Neural progenitor cell (in vitro differentiated cells): ENCODE measurements around the gene YPEL4. TPM values are rescaled to one million over a fixed set of nuclear protein-coding genes. Genes with fewer than 3 reads are reported as not detected.

ENCODE experiments used
- DNase-seq: peaks from one replicate; pipeline ENCODE4 v3.0.0-alpha.2; 2016; ENCODE audit warnings: low spot score
- H2AFZ ChIP-seq: fragments of 200-600 bp; sonication (generic); replicated peaks from 2 replicates; pipeline ENCODE4 v1.6.1; 2016; ENCODE audit warnings: antibody characterized with exemption
- H3F3A ChIP-seq: fragments of 200-600 bp; sonication (generic); 2 replicates; pipeline ENCODE4 v1.6.1; 2016; ENCODE audit warnings: antibody characterized with exemption, low read depth
- H3K27ac ChIP-seq: fragments of 200-600 bp; sonication (generic); 2 replicates; pipeline ENCODE4 v1.5.1; 2016; ENCODE audit warnings: mild to moderate bottlenecking
- H3K27me3 ChIP-seq: fragments of 200-600 bp; sonication (generic); 2 replicates; pipeline ENCODE4 v1.6.1; 2016; ENCODE audit warnings: mild to moderate bottlenecking, moderate library complexity
- H3K36me3 ChIP-seq: fragments of 200-600 bp; sonication (generic); 2 replicates; pipeline ENCODE4 v1.5.1; 2016
- H3K4me1 ChIP-seq: fragments of 200-600 bp; sonication (generic); 2 replicates; pipeline ENCODE4 v1.6.1; 2016; ENCODE audit warnings: mixed run types
- H3K4me2 ChIP-seq: fragments of 200-600 bp; sonication (generic); 2 replicates; pipeline ENCODE4 v1.6.1; 2016
- H3K4me3 ChIP-seq: fragments of 200-600 bp; sonication (generic); 2 replicates; pipeline ENCODE4 v1.5.1; 2016
- H3K79me2 ChIP-seq: fragments of 200-600 bp; sonication (generic); 2 replicates; pipeline ENCODE4 v1.6.1; 2016; ENCODE audit warnings: low read depth
- H3K9ac ChIP-seq: fragments of 200-600 bp; sonication (generic); 2 replicates; pipeline ENCODE4 v1.6.1; 2016
- H3K9me3 ChIP-seq: fragments of 200-600 bp; sonication (generic); 2 replicates; pipeline ENCODE4 v1.5.1; 2016; ENCODE audit warnings: low read depth
- H4K20me1 ChIP-seq: fragments of 200-600 bp; sonication (generic); 2 replicates; pipeline ENCODE4 v1.6.1; 2016; ENCODE audit warnings: low read depth
- H3K27ac Mint-ChIP-seq: 3 replicates; pipeline ENCODE4 v1.8.0; 2021; ENCODE audit warnings: mixed read lengths
- H3K27me3 Mint-ChIP-seq: 2 replicates; pipeline ENCODE4 v1.8.0; 2022; ENCODE audit warnings: low read depth, mild to moderate bottlenecking, inconsistent platforms, moderate library complexity, mixed read lengths; ENCODE audit not compliant: insufficient read depth
- H3K36me3 Mint-ChIP-seq: 3 replicates; pipeline ENCODE4 v1.8.0; 2021; ENCODE audit warnings: mixed read lengths
- H3K4me1 Mint-ChIP-seq: 3 replicates; pipeline ENCODE4 v1.8.0; 2021; ENCODE audit warnings: mixed read lengths
- H3K4me3 Mint-ChIP-seq: 3 replicates; pipeline ENCODE4 v1.8.0; 2021; ENCODE audit warnings: mild to moderate bottlenecking, moderate library complexity, mixed read lengths
- H3K9me3 Mint-ChIP-seq: 3 replicates; pipeline ENCODE4 v1.8.0; 2020; ENCODE audit warnings: mixed read lengths
- CTCF ChIP-seq: fragments of 200-600 bp; sonication (generic); IDR thresholded peaks from 2 replicates; pipeline ENCODE4 v1.5.1; 2017; ENCODE audit warnings: antibody characterized with exemption, mild to moderate bottlenecking
- EZH2 ChIP-seq: fragments of 200-600 bp; sonication (generic); IDR thresholded peaks from 2 replicates; pipeline ENCODE4 v1.6.1; 2017; ENCODE audit warnings: antibody characterized with exemption, mild to moderate bottlenecking, moderate library complexity
- EZH2phosphoT487 ChIP-seq: fragments of 200-600 bp; sonication (generic); IDR thresholded peaks from 2 replicates; pipeline ENCODE4 v1.6.1; 2017; ENCODE audit warnings: antibody characterized with exemption
- total RNA-seq: library from RNA; depleted of rRNA; stranded (reverse); fragments of >200 nt; gene quantifications from 2 replicates; pipeline ENCODE4 v1.2.3, GENCODE V29; 2015; ENCODE audit warnings: low replicate concordance

Gene YPEL4
- total RNA-seq, 1 donor from 2014 or later, result not detected

DNA sequence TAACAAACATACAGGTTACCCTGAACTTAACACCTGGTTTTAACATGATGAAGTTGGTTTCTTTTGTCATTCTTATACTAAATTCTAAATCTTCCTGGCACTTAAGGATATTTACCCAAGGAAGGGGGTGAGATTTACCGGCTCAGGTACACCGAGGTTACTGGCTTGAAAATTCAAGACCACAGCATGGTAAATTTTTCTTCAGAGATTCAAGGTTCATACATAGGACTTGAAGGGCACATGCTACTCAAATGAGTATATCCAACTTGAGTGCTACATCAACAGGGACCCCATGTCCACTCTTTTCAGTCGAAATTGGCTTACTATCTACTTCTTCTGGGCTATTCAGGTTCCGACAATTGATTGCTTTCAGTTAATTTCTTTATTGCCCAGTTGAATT lies 39.5 kb downstream of the YPEL4 start:
- DNase-seq, result no peak
- Histone ChIP-seq H3K79me2 (no peaks in the 10 kb centered on the region), H3K4me2 (no peak overlapping the region), H3K9ac (no peak overlapping the region), H3F3A (no peaks in the 10 kb centered on the region), H3K4me1 (no peaks in the 10 kb centered on the region), H3K27me3 (no peaks in the 10 kb centered on the region), H3K27ac (no peak overlapping the region), H3K4me3 (no peak overlapping the region), H4K20me1 (no peaks in the 10 kb centered on the region), H3K36me3 (peaks cover 3% of the 10 kb centered on the region), H3K9me3 (no peaks in the 10 kb centered on the region), H2AFZ (no peak overlapping the region)
- Mint-ChIP-seq H3K4me3 (no peak overlapping the region), H3K27me3 (no peaks in the 10 kb centered on the region), H3K36me3 (peaks cover 38% of the 10 kb centered on the region), H3K27ac (no peak overlapping the region), H3K9me3 (no peaks in the 10 kb centered on the region), H3K4me1 (no peaks in the 10 kb centered on the region)
- TF ChIP-seq EZH2 (no peak), CTCF (no peak), EZH2phosphoT487 (no peak)

DNA sequence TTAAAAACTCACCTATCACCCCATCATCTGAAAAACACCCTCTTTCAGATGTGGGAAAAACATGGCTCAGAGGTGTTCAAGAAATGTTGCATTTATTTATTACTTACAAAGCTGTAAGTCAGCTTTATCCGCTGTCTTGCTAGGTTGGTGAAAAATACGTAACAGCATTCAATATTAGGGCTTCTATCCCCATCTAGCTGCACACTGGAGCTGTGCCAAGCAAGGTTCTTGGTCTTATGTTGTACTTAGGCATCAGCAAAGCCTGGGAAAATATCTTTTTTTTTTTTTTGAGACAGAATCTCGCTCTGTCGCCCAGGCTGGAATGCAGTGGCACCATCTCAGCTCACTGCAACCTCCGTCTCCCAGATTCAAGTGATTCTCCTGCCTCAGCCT lies 44.7 kb downstream of the YPEL4 start:
- Histone ChIP-seq H3F3A (no peaks in the 10 kb centered on the region), H3K9me3 (no peaks in the 10 kb centered on the region), H3K36me3 (peaks cover 3% of the 10 kb centered on the region), H2AFZ (no peak overlapping the region), H3K4me3 (no peak overlapping the region), H3K4me2 (no peak overlapping the region), H3K79me2 (peaks cover 2% of the 10 kb centered on the region), H3K4me1 (no peaks in the 10 kb centered on the region), H4K20me1 (no peaks in the 10 kb centered on the region), H3K9ac (no peak overlapping the region), H3K27ac (no peak overlapping the region), H3K27me3 (no peaks in the 10 kb centered on the region)
- H3K36me3 Mint-ChIP-seq, result peaks cover 23% of the 10 kb centered on the region
- H3K27ac Mint-ChIP-seq, result no peak overlapping the region
- no peaks in the 10 kb centered on the region for H3K9me3 Mint-ChIP-seq
- H3K4me3 Mint-ChIP-seq, result no peak overlapping the region
- H3K4me1 Mint-ChIP-seq, result peaks cover 6% of the 10 kb centered on the region
- peak; percentile 24 for TF ChIP-seq CTCF
- no peak for TF ChIP-seq EZH2
- no peak for TF ChIP-seq EZH2phosphoT487
- H3K27me3 Mint-ChIP-seq, result peaks cover 4% of the 10 kb centered on the region
- DNase-seq, result no peak

GRCh38 chr11:57604296-57605027 lies 45.2 kb downstream of the YPEL4 start:
- no peak for DNase-seq
- H3K9me3 Mint-ChIP-seq, result no peaks in the 10 kb centered on the region
- peaks cover 11% of the 10 kb centered on the region for H3K4me1 Mint-ChIP-seq

More at GRCh38 chr11:57604296-57605027, 45.2 kb downstream of the YPEL4 start:
- Histone ChIP-seq H3K79me2 (peaks cover 8% of the 10 kb centered on the region), H3K9me3 (no peaks in the 10 kb centered on the region), H3K9ac (no peak overlapping the region), H3K4me3 (no peak overlapping the region), H3K36me3 (peaks cover 3% of the 10 kb centered on the region), H3F3A (peaks cover 5% of the 10 kb centered on the region), H3K27me3 (no peaks in the 10 kb centered on the region), H3K4me2 (no peak overlapping the region), H3K4me1 (peaks cover 4% of the 10 kb centered on the region), H2AFZ (no peak overlapping the region), H4K20me1 (no peaks in the 10 kb centered on the region), H3K27ac (no peak overlapping the region)
- TF ChIP-seq CTCF, result no peak
- no peak for TF ChIP-seq EZH2phosphoT487
- H3K36me3 Mint-ChIP-seq, result peaks cover 27% of the 10 kb centered on the region
- no peak overlapping the region for H3K4me3 Mint-ChIP-seq
- H3K27ac Mint-ChIP-seq, result no peak overlapping the region
- peaks cover 8% of the 10 kb centered on the region for H3K27me3 Mint-ChIP-seq
